ENCODE results near the gene BARX1. TPM values are rescaled to one million over a fixed set of nuclear protein-coding genes. Genes with fewer than 3 reads are reported as not detected.
A peak's percentile ranks its signal among the peaks of the same experiment; 100 is the strongest.

BARX1 gene
- total and polyA plus RNA-seq, 10 of the 15 experiments (the other 5 are each of a cell fraction or from before 2014, with no cell fraction given), result not detected

DNA sequence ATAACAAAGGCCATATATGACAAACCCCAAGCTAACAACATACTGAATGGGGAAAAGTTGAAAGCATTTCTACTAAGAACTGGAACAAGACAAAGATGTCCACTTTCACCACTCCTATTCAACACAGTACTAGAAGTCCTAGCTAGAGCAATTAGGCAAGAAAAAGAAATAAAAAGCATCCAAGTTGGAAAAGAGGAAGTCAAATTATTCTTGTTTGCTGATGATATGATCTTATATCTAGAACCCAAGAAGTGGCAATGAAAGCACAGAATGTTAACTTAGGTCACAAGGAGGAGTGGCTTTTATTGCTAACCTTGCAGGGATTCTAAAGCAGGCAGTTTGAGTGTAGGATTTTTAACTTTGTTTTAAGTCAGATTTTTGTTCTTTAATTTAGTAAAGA lies 35.3 kb upstream of the BARX1 start:
- no peaks in the 10 kb centered on the region for H3K79me2 ChIP-seq (ENCODE audit: control insufficient read depth, insufficient read depth, low read length)
- H3K27me3 ChIP-seq (replicated peaks in 1 of 2; ENCODE audit: control insufficient read depth in 2 of 2, insufficient read depth in 2 of 2, low read length in 1 of 2), result no peaks in the 10 kb centered on the region
- ChIA-PET SMC1A (ENCODE audit: uncharacterized antibody, unreplicated experiment) (no interaction called here), CTCF (no interaction called here), RAD21 (ENCODE audit: unreplicated experiment) (no interaction called here), POLR2A (no interaction called here)
- H3K4me1 ChIP-seq (ENCODE audit: control insufficient read depth, insufficient read depth, low read length), result no peaks in the 10 kb centered on the region
- FAIRE-seq (no peak), DNase-seq (ENCODE audit: low read depth, low spot score) (no peak), ATAC-seq (no peak)
- no peak overlapping the region for H3K4me3 ChIP-seq
- TF ChIP-seq NRF1 (conservative IDR thresholded peaks at IDR 0.05; ENCODE audit: low read depth, low read length), result no peak
- 0 out of 2 replicates have a peak, but pooled peaks have one; percentile 25 for TF ChIP-seq SPI1 (IDR thresholded peaks at IDR 0.05; ENCODE audit: borderline replicate concordance, insufficient read depth, low read depth, low read length)
- no peaks in the 10 kb centered on the region for H4K20me1 ChIP-seq (ENCODE audit: control insufficient read depth, insufficient read depth)
- intact Hi-C loops (cut with micrococcal nuclease; ENCODE audit: unreplicated experiment) (no loop called here), in situ Hi-C loops (cut with MboI) (no loop called here)
- BruUV-seq (replicated peaks), result no TSS peak
- no peaks in the 10 kb centered on the region for H3K36me3 ChIP-seq (ENCODE audit: control insufficient read depth in 2 of 2, insufficient read depth in 2 of 2, low read length in 1 of 2)
- H3K27ac ChIP-seq (ENCODE audit: control insufficient read depth, insufficient read depth), result no peak overlapping the region
- no peak overlapping the region for H3K9ac ChIP-seq (ENCODE audit: control insufficient read depth, insufficient read depth, low read length)
- no peak overlapping the region for H2AFZ ChIP-seq (ENCODE audit: control insufficient read depth, low read depth, low read length)
- no peak overlapping the region for H3K4me2 ChIP-seq (ENCODE audit: control insufficient read depth, insufficient read depth)
- H3K9me3 ChIP-seq (replicated peaks; ENCODE audit: control insufficient read depth, insufficient read depth, low read length), result no peaks in the 10 kb centered on the region; the same call in 2 of the 3 replicates

DNA sequence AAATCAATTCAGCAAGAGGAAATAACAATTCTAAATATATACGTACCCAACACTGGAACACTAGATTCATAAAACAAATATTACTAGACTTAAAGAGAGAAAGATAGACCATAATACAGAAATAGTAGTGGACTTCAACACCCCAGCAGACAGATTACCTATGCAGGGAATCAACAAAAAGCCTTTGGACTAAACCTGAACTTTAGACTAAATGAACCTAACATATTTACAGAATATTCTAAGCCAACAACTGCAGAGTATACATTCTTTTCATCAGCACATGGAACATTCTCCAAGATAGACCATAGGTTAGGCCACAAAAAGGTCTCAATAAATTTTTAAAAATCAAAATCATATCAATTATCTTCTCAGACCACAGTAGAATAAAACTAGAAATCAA lies 32.9 kb upstream of the BARX1 start:
- 5% methylated on average over 1 of the region's 1 CpG for WGBS (ENCODE audit: insufficient coverage, insufficient replicate concordance, low lambda C conversion rate, missing lambda C conversion rate)
- Histone ChIP-seq H3K9me3 (replicated peaks; ENCODE audit: control insufficient read depth, insufficient read depth, low read length) (no peaks in the 10 kb centered on the region; the same call in 2 of the 3 replicates), H4K20me1 (ENCODE audit: control insufficient read depth, insufficient read depth) (no peaks in the 10 kb centered on the region), H3K4me1 (ENCODE audit: control insufficient read depth, insufficient read depth, low read length) (no peaks in the 10 kb centered on the region), H3K9ac (ENCODE audit: control insufficient read depth, insufficient read depth, low read length) (no peak overlapping the region), H3K27me3 (replicated peaks in 1 of 2; ENCODE audit: control insufficient read depth in 2 of 2, insufficient read depth in 2 of 2, low read length in 1 of 2) (no peaks in the 10 kb centered on the region), H3K36me3 (ENCODE audit: control insufficient read depth in 2 of 2, insufficient read depth in 2 of 2, low read length in 1 of 2) (no peaks in the 10 kb centered on the region), H2AFZ (ENCODE audit: control insufficient read depth, low read depth, low read length) (no peak overlapping the region), H3K4me2 (ENCODE audit: control insufficient read depth, insufficient read depth) (no peak overlapping the region), H3K4me3 (no peak overlapping the region), H3K79me2 (ENCODE audit: control insufficient read depth, insufficient read depth, low read length) (no peaks in the 10 kb centered on the region), H3K27ac (ENCODE audit: control insufficient read depth, insufficient read depth) (no peak overlapping the region)
- DNase-seq (ENCODE audit: low read depth, low spot score), result no peak
- in situ Hi-C loops (cut with MboI), result no loop called here
- BruUV-seq (replicated peaks), result no TSS peak
- ChIA-PET SMC1A (ENCODE audit: uncharacterized antibody, unreplicated experiment) (no interaction called here), POLR2A (no interaction called here), RAD21 (ENCODE audit: unreplicated experiment) (no interaction called here), CTCF (no interaction called here)
- no peak for FAIRE-seq
- no peak for ATAC-seq
- intact Hi-C loops (cut with micrococcal nuclease; ENCODE audit: unreplicated experiment), result no loop called here
- no peak for TF ChIP-seq SUZ12 (IDR thresholded peaks at IDR 0.05; ENCODE audit: unreplicated experiment)
- no peak for TF ChIP-seq ZBED1 (IDR thresholded peaks at IDR 0.05; ENCODE audit: borderline replicate concordance)
- TF ChIP-seq, protein P1, sequence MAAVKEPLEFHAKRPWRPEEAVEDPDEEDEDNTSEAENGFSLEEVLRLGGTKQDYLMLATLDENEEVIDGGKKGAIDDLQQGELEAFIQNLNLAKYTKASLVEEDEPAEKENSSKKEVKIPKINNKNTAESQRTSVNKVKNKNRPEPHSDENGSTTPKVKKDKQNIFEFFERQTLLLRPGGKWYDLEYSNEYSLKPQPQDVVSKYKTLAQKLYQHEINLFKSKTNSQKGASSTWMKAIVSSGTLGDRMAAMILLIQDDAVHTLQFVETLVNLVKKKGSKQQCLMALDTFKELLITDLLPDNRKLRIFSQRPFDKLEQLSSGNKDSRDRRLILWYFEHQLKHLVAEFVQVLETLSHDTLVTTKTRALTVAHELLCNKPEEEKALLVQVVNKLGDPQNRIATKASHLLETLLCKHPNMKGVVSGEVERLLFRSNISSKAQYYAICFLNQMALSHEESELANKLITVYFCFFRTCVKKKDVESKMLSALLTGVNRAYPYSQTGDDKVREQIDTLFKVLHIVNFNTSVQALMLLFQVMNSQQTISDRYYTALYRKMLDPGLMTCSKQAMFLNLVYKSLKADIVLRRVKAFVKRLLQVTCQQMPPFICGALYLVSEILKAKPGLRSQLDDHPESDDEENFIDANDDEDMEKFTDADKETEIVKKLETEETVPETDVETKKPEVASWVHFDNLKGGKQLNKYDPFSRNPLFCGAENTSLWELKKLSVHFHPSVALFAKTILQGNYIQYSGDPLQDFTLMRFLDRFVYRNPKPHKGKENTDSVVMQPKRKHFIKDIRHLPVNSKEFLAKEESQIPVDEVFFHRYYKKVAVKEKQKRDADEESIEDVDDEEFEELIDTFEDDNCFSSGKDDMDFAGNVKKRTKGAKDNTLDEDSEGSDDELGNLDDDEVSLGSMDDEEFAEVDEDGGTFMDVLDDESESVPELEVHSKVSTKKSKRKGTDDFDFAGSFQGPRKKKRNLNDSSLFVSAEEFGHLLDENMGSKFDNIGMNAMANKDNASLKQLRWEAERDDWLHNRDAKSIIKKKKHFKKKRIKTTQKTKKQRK (IDR thresholded peaks at IDR 0.05; ENCODE audit: low read depth, low read length), result no peak
- TF ChIP-seq IKZF2 (IDR thresholded peaks at IDR 0.05), result no peak
- TF ChIP-seq, protein P2, sequence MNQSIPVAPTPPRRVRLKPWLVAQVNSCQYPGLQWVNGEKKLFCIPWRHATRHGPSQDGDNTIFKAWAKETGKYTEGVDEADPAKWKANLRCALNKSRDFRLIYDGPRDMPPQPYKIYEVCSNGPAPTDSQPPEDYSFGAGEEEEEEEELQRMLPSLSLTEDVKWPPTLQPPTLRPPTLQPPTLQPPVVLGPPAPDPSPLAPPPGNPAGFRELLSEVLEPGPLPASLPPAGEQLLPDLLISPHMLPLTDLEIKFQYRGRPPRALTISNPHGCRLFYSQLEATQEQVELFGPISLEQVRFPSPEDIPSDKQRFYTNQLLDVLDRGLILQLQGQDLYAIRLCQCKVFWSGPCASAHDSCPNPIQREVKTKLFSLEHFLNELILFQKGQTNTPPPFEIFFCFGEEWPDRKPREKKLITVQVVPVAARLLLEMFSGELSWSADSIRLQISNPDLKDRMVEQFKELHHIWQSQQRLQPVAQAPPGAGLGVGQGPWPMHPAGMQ (IDR thresholded peaks at IDR 0.05; ENCODE audit: borderline replicate concordance), result no peak
- no peak for TF ChIP-seq EGR1 (IDR thresholded peaks at IDR 0.05; ENCODE audit: borderline replicate concordance in 1 of 2, low read depth in 2 of 2, low read length in 2 of 2)
- TF ChIP-seq CREM (IDR thresholded peaks at IDR 0.05; ENCODE audit: low read depth), result no peak
- TF ChIP-seq SP1 (IDR thresholded peaks at IDR 0.05; ENCODE audit: low read depth, low read length), result no peak
